ENCODE measurements around the gene AKAP9.
"Not testable (repeated sequence)": the region's sequence is repeated elsewhere in the genome, so short reads cannot be mapped to it uniquely, and the experiment has no call there.

Gene AKAP9

GRCh38 chr7:92134271-92135051 lies 193.8 kb downstream of the AKAP9 start, which contains the start of gene CYP51A1:
Gene CYP51A1, minus strand, starts transcription at chr7:92134477. Its CDS starts 113 bp downstream, at chr7:92134364.
- DNase-seq (ENCODE audit: low spot score): peak; percentile 95

GRCh38 chr7:92135052-92135889 lies 194.6 kb downstream of the AKAP9 start:
- peak; percentile 4 for DNase-seq (ENCODE audit: low spot score)

GRCh38 chr7:92137557-92137956 lies 196.9 kb downstream of the AKAP9 start:
- DNase-seq (ENCODE audit: low spot score): no peak

GRCh38 chr7:92141161-92141560 lies 200.5 kb downstream of the AKAP9 start:
- no peak for DNase-seq (ENCODE audit: low spot score)

- not testable (repeated sequence) for DNase-seq (ENCODE audit: low spot score)
Observed at GRCh38 chr7:92142791-92143190, 202.1 kb downstream of the AKAP9 start.

GRCh38 chr7:92143192-92143880 lies 202.7 kb downstream of the AKAP9 start:
- not testable (repeated sequence) for DNase-seq (ENCODE audit: low spot score)

- no peak for DNase-seq (ENCODE audit: low spot score)
Observed at GRCh38 chr7:92149736-92150239, 209.1 kb downstream of the AKAP9 start.

GRCh38 chr7:92150450-92151017 lies 209.9 kb downstream of the AKAP9 start:
- DNase-seq (ENCODE audit: low spot score): no peak

GRCh38 chr7:92155108-92155739 lies 214.6 kb downstream of the AKAP9 start:
- no peak for DNase-seq (ENCODE audit: low spot score)

GRCh38 chr7:92156990-92157389 lies 216.3 kb downstream of the AKAP9 start:
- no peak for DNase-seq (ENCODE audit: low spot score)

- DNase-seq (ENCODE audit: low spot score): peak; percentile 92
Observed at GRCh38 chr7:92158660-92159575, 218.3 kb downstream of the AKAP9 start.
